ENCODE results near the gene FAHD1.

The FAHD1 gene

DNA sequence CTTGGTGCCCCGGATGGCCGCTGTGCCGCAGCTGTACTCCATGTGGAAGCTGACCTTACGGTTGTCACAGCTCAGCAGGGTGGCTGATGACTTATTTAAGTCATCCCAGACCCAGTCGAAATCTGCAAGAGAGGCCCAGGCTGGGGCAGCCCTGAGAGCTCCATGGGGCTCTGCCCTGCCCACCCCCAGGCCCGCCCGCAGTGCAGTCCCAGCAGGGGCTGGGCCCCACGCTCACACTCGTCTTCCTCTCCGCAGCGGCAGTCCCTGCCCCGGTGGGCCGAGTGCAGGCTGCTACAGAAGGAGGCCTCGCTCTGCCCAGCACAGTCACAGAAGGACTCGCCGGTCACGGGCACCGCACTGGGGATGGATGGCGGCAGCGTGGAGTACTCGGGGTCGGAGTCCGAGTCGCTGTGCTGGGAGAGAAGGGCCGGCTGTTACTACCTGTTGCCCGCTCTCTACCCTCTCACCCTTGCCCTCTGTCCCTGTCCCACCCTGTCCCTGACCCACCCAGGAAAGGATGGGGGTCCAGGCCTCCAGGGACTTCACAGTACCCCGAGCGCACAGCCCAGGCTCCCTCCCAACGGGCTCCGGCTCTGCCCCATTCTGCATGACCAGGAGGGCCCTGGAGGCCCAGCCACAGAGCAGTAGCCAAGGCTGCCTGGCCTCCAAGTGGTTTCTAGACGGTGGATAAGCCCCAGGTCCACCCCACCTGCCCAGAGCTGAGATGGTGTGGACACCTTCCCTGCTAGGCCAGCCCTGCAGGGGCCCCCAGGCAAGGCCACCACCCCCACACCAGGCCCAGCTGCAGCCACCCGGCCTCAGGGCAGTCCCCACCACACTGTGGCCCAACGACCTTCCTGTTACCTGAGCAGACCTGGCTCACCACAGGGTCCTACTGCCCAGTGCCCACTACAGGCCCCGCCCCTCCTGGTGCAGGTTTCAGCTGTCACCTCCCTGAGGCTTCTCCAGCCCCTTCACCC, 48.5 kb upstream of the FAHD1 start (continued):
- TF ChIP-seq, protein P1, sequence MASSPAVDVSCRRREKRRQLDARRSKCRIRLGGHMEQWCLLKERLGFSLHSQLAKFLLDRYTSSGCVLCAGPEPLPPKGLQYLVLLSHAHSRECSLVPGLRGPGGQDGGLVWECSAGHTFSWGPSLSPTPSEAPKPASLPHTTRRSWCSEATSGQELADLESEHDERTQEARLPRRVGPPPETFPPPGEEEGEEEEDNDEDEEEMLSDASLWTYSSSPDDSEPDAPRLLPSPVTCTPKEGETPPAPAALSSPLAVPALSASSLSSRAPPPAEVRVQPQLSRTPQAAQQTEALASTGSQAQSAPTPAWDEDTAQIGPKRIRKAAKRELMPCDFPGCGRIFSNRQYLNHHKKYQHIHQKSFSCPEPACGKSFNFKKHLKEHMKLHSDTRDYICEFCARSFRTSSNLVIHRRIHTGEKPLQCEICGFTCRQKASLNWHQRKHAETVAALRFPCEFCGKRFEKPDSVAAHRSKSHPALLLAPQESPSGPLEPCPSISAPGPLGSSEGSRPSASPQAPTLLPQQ (tag by site-specific recombination; IDR thresholded peaks at IDR 0.05): 0 out of 2 replicates have a peak, but pooled peaks have one; percentile 19

DNA sequence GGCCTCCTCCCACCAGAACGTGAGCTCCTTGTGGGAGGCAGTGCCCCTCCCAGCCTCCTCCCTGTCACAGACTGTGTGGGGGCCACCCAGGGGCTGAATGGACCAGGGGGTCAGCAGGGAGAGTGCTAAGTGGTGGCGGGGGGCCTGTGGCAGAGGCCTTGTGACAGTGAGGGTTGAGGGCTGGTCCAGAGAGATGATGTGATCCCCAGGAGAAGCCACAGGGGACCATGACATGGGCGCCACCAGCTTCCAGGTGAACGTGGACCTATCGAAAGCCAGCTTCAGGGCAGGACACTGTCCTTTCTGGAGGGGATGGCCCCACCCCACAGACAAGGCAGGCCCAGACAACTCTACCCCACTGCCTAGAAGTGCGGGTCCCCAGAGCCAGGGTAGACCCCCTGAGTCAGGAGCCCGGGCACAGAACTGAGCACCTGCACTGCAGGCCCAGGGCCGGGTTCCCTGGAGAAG, 47.7 kb upstream of the FAHD1 start:
- Histone ChIP-seq H3K27ac (ENCODE audit: extremely low read depth, low read depth, low read length) (peak overlapping the region; percentile 53), H3K4me1 (ENCODE audit: control insufficient read depth, insufficient read depth, low read length) (peaks cover 8% of the 10 kb centered on the region), H3K36me3 (ENCODE audit: control insufficient read depth in 2 of 2, insufficient read depth in 1 of 2, low read length in 2 of 2) (peaks cover 8 to 68% of the 10 kb centered on the region in 2 experiments; a peak in 2 of 3 replicates), H3K9me3 (ENCODE audit: control insufficient read depth, insufficient read depth, low read depth, low read length) (no peaks in the 10 kb centered on the region), H3K4me3 (ENCODE audit: low read depth, low read length) (no peak overlapping the region)
- ChIA-PET POLR2A (interaction anchor here (1.8 to 5.2 kb wide), 2 partner anchors 9 to 48 kb away, joined by 5 to 113 read pairs; partner anchors contain the start of genes EME2, FAHD1, HAGH and MRPS34), CTCF (no interaction called here)
- TF ChIP-seq, protein P2, sequence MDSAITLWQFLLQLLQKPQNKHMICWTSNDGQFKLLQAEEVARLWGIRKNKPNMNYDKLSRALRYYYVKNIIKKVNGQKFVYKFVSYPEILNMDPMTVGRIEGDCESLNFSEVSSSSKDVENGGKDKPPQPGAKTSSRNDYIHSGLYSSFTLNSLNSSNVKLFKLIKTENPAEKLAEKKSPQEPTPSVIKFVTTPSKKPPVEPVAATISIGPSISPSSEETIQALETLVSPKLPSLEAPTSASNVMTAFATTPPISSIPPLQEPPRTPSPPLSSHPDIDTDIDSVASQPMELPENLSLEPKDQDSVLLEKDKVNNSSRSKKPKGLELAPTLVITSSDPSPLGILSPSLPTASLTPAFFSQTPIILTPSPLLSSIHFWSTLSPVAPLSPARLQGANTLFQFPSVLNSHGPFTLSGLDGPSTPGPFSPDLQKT (IDR thresholded peaks at IDR 0.05; ENCODE audit: borderline replicate concordance, low read depth, low read length): no peak
- TF ChIP-seq ZNF16 (tag by site-specific recombination; IDR thresholded peaks at IDR 0.05; ENCODE audit: low read depth) (no peak), GLIS2 (tag by site-specific recombination; IDR thresholded peaks at IDR 0.05) (peak; percentile 72), GLIS1 (tag by site-specific recombination; IDR thresholded peaks at IDR 0.05) (peak; percentile 99), ZIC2 (tag by site-specific recombination; IDR thresholded peaks at IDR 0.05) (peak; percentile 54)

DNA sequence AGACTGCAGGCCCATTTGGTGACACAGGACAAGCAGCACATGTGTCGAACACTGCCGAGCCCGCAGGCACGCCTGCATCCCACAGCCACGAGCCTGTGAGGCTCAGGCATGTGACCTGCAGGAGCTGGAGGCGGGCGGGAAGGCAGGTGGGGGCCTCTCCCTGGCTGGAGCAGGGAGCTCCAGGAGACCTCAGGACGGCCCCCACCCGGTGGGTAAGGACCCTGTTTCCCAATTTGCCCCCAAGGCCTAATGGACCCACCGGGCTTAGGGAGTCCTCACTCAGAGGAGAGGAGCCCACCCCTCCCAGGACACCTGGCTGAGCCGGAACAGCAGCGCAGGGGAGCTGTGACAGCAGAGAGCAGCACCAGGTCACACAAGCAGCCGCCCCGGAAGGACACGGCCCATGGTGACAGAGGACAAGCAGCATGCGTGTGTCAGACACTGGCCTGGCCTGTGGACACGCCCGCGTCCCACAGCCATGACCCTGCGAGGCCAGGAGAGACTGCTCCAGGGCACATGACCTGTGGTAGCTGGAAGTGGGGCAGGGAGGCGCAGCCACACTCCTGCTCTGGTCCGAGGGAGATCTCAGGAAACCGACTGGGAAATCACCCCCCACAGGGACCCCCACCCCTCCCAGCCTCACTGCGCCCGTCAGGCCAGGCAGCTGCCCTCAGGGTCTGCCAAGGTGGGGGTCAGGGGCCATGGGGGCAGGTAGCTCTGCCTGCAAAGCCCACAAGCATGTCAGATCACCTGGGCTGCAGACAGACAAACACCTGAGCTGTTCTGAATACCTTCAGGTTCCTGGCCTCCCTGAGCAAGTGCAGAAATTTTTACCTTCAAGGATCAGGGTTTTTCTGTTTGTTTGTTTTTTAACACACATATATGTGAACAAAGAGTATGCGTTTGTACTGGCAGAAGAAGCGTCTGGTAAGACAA, 47.0 kb upstream of the FAHD1 start:
- POLR2A ChIA-PET: interaction anchor here (1.8 to 5.2 kb wide), 2 partner anchors 10 to 47 kb away, joined by 5 to 113 read pairs; partner anchors contain the start of genes EME2, FAHD1, HAGH and MRPS34

DNA sequence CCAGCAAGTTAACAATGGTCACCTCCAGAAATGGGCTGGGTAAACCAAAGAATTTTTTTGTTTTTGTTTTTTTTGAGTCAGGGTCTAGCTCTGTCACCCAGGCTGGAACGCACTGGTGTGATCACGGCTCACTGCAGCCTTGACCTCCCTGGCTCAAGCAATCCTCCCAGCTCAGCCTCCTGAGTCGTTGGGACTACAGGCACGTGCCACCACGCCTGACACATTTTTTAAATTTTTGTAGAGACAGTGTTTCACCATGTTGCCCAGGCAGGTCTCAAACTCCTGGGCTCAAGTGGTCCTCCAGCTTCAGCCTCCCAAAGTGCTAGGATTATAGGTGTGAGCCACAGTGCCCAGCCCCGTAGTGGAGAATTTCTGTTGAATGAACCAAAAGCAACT, 46.3 kb upstream of the FAHD1 start:
- Histone ChIP-seq H3K4me1 (ENCODE audit: control insufficient read depth, insufficient read depth, low read length) (peaks cover 6% of the 10 kb centered on the region), H3K27ac (ENCODE audit: extremely low read depth, low read depth, low read length) (peak overlapping the region; percentile 87; the same call in 1 of the 2 replicates), H3K9me3 (ENCODE audit: control insufficient read depth, insufficient read depth, low read depth, low read length) (no peaks in the 10 kb centered on the region), H3K4me3 (ENCODE audit: low read depth, low read length) (no peak overlapping the region), H3K36me3 (ENCODE audit: control insufficient read depth in 2 of 2, insufficient read depth in 1 of 2, low read length in 2 of 2) (peaks cover 15 to 63% of the 10 kb centered on the region in 2 experiments; a peak in 2 of 3 replicates)
- ChIA-PET CTCF (interaction anchor here (0.7 kb wide), 1 partner anchor 208 kb away, joined by 3 read pairs; no protein-coding TSS in a partner anchor), POLR2A (interaction anchor here (1.8 to 5.2 kb wide), 3 partner anchors 10 to 184 kb away, joined by 5 to 113 read pairs (median 41); partner anchors contain the start of genes EME2, FAHD1, HAGH and MRPS34)
- TF ChIP-seq KLF8 (tag by site-specific recombination; IDR thresholded peaks at IDR 0.05) (no peak), ZNF510 (tag by site-specific recombination; IDR thresholded peaks at IDR 0.05; ENCODE audit: insufficient replicate concordance) (no peak), ZNF48 (tag by site-specific recombination; IDR thresholded peaks at IDR 0.05) (no peak)

More for the DNA sequence above, 47.0 kb upstream of the FAHD1 start:
- Histone ChIP-seq H3K9me3 (ENCODE audit: control insufficient read depth, insufficient read depth, low read depth, low read length) (no peaks in the 10 kb centered on the region), H3K4me3 (ENCODE audit: low read depth, low read length) (no peak overlapping the region), H3K4me1 (ENCODE audit: control insufficient read depth, insufficient read depth, low read length) (peaks cover 6% of the 10 kb centered on the region), H3K27ac (ENCODE audit: extremely low read depth, low read depth, low read length) (peak overlapping the region; percentile 53), H3K36me3 (ENCODE audit: control insufficient read depth in 2 of 2, insufficient read depth in 1 of 2, low read length in 2 of 2) (peaks cover 15 to 63% of the 10 kb centered on the region in 2 experiments; a peak in 2 of 3 replicates)
- TF ChIP-seq ZNF600 (tag by site-specific recombination; IDR thresholded peaks at IDR 0.05) (peak; percentile 97), KLF1 (tag by site-specific recombination; IDR thresholded peaks at IDR 0.05) (peak; percentile 9; the same call in 1 of the 2 replicates), KLF7 (tag by site-specific recombination; IDR thresholded peaks at IDR 0.05; ENCODE audit: borderline replicate concordance) (0 out of 2 replicates have a peak, but pooled peaks have one; percentile 17), ZNF626 (tag by site-specific recombination; IDR thresholded peaks at IDR 0.05) (no peak), KLF8 (tag by site-specific recombination; IDR thresholded peaks at IDR 0.05) (peak; percentile 14; the same call in 1 of the 2 replicates), ZFHX2 (tag by site-specific recombination; conservative IDR thresholded peaks at IDR 0.05) (peak; percentile 36; the same call in 1 of the 2 replicates), ZNF292 (tag by site-specific recombination; IDR thresholded peaks at IDR 0.05; ENCODE audit: borderline replicate concordance, low read depth) (no peak), GLIS1 (tag by site-specific recombination; IDR thresholded peaks at IDR 0.05) (peak; percentile 85), ZBTB17 (tag by site-specific recombination; IDR thresholded peaks at IDR 0.05) (peak; percentile 21; the same call in 1 of the 2 replicates), ZBTB20 (tag by site-specific recombination; IDR thresholded peaks at IDR 0.05) (no peak)
- CTCF ChIA-PET: no interaction called here
